Liver (tissue), 3 donors: Measurements from ENCODE around the gene CDC42SE2.
"Not testable (repeated sequence)": the region's sequence is repeated elsewhere in the genome, so short reads cannot be mapped to it uniquely, and the experiment has no call there.

Experiments used
- EGR1 ChIP-seq, 2 donors: IDR thresholded peaks; 2 replicates each; pipeline ENCODE4 v1.6.1; 2016 to 2018; ENCODE audit warnings: antibody characterized with exemption in 2 of 2, low read depth in 2 of 2
- FOXA2 ChIP-seq: IDR thresholded peaks from 2 replicates; pipeline ENCODE4 v1.6.1; 2016; ENCODE audit warnings: antibody characterized with exemption
- GABPA ChIP-seq, 2 donors: IDR thresholded peaks in 1 of 2; conservative IDR thresholded peaks in 1 of 2; 2 replicates each; pipeline ENCODE4 v1.6.1; 2016; ENCODE audit warnings: antibody characterized with exemption in 2 of 2, mild to moderate bottlenecking in 1 of 2, moderate library complexity in 1 of 2
- JUND ChIP-seq, 2 donors: IDR thresholded peaks; 2 replicates each; pipeline ENCODE4 v1.6.1; 2016; ENCODE audit warnings: antibody characterized with exemption in 2 of 2
- RAD21 ChIP-seq, 2 donors: IDR thresholded peaks; 2 replicates each; pipeline ENCODE4 v1.6.1; 2016; ENCODE audit warnings: antibody characterized with exemption in 2 of 2, mild to moderate bottlenecking in 2 of 2
- TAF1 ChIP-seq: conservative IDR thresholded peaks from 2 replicates; pipeline ENCODE4 v1.6.1; 2016; ENCODE audit warnings: antibody characterized with exemption, mild to moderate bottlenecking
- YY1 ChIP-seq: IDR thresholded peaks from 2 replicates; pipeline ENCODE4 v1.6.1; 2016; ENCODE audit warnings: antibody characterized with exemption, mild to moderate bottlenecking
- TF ChIP-seq, protein P1 (sequence below): fragments of 150-350 bp; IDR thresholded peaks from 2 replicates; pipeline ENCODE4 v1.5.1; 2017; ENCODE audit warnings: improper control_type of control experiment, low read depth, low read length; ENCODE audit not compliant: missing input control
- TF ChIP-seq, protein P2 (sequence below): IDR thresholded peaks from 2 replicates; pipeline ENCODE4 v1.6.1; 2016; ENCODE audit warnings: antibody characterized with exemption
- donor health status: healthy.
- donor health status: healthy.

DNA sequence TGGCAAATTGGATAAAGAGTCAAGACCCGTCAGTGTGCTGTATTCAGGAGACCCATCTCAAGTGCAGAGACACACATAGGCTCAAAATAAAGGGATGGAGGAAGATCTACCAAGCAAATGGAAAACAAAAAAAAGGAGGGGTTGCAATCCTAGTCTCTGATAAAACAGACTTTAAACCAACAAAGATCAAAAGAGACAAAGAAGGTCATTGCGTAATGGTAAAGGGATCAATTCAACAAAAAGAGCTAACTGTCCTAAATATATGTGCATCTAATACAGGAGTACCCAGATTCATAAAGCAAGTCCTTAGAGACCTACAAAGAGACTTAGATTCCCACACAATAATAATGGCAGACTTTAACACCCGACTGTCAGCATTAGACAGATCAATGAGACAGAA, 82.4 kb downstream of the CDC42SE2 start:
- TF ChIP-seq, protein P1, sequence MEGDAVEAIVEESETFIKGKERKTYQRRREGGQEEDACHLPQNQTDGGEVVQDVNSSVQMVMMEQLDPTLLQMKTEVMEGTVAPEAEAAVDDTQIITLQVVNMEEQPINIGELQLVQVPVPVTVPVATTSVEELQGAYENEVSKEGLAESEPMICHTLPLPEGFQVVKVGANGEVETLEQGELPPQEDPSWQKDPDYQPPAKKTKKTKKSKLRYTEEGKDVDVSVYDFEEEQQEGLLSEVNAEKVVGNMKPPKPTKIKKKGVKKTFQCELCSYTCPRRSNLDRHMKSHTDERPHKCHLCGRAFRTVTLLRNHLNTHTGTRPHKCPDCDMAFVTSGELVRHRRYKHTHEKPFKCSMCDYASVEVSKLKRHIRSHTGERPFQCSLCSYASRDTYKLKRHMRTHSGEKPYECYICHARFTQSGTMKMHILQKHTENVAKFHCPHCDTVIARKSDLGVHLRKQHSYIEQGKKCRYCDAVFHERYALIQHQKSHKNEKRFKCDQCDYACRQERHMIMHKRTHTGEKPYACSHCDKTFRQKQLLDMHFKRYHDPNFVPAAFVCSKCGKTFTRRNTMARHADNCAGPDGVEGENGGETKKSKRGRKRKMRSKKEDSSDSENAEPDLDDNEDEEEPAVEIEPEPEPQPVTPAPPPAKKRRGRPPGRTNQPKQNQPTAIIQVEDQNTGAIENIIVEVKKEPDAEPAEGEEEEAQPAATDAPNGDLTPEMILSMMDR = not testable (repeated sequence)
- not testable (repeated sequence) for TF ChIP-seq TAF1; GABPA (IDR thresholded peaks at IDR 0.05 in 1 of 2, conservative IDR thresholded peaks at IDR 0.05 in 1 of 2); RAD21 (IDR thresholded peaks at IDR 0.05); JUND (IDR thresholded peaks at IDR 0.05); YY1; FOXA2; EGR1 (IDR thresholded peaks at IDR 0.05; ENCODE audit: low read depth in 2 of 2)
- TF ChIP-seq, protein P2, sequence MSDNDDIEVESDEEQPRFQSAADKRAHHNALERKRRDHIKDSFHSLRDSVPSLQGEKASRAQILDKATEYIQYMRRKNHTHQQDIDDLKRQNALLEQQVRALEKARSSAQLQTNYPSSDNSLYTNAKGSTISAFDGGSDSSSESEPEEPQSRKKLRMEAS = not testable (repeated sequence)
